Caki2 (cell line): ENCODE data around the gene RTF2. TPM values are rescaled to one million over a fixed set of nuclear protein-coding genes. Genes with fewer than 3 reads are reported as not detected.

Experiments
- DNase-seq: peaks from one replicate; pipeline ENCODE4 v3.0.0-alpha.2; 2015; ENCODE audit warnings: low read depth
- in situ Hi-C: cut with HindIII; loops from 2 replicates; pipeline ENCODE4 v1.10.0; 2016; ENCODE audit warnings: low sequenced_read_pairs, low pct_unique_long_range_greater_than_20kb, mixed read lengths
- total RNA-seq: library from RNA; depleted of rRNA; stranded (reverse); fragments of >200 nt; shearing (Covaris generic); gene quantifications from 2 replicates; pipeline ENCODE4 v1.2.3, GENCODE V29; 2014; ENCODE audit warnings: low replicate concordance

The RTF2 gene
- total RNA-seq, 1 experiment from 2014 or later: 127 TPM

DNA sequence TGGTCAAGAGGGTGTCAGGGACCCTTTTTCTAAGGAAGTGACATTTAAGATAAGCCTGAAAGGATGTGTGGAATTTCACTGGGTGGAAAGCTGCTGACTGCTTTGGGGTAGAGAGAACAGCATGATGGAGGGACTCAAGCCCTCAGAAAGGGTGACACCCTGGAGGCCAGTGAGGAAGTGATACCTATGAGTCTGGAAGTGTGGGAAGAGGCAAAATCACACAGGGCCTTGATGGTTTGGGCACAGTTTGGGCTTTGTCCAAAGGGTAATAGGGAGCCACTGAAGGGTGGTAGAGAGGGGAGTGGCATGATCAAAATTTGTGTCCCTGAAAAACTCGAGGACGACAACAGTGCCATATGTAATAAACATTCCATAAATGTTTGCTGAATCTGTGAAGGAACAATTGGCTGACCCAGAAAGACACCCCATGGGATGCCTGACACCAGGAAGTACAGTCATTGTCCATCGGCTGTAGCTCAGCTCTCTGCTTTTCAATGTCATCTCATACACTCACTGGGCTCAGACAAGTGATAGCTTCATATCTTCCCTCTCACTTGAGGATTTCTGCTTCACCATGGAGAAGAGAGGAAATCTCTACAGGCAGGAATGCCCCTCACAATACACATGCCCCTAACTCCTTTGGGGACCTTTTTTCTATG, 35.1 kb upstream of the RTF2 start:
- in situ Hi-C loops: no loop called here

DNA sequence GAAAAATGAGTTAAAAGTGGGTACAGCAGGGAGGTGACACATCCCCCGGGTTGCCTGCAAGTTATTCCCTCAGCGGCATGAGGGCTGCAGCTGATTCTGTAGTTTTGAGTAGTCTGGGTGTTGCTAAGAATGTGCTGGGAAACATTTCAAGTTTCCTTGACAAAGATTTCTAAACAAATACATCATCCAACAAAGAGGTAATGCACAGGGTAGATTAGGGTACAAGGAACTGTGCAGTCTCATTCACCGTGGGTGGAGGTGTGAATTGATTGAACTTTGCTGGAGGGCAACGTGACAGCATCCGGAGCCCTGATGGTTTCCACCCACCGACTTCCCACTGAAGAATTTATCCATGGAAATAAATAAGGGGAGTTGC, 34.6 kb upstream of the RTF2 start:
- in situ Hi-C loops: no loop called here
- DNase-seq: no peak

More for the DNA sequence above, 35.1 kb upstream of the RTF2 start:
- DNase-seq: no peak

DNA sequence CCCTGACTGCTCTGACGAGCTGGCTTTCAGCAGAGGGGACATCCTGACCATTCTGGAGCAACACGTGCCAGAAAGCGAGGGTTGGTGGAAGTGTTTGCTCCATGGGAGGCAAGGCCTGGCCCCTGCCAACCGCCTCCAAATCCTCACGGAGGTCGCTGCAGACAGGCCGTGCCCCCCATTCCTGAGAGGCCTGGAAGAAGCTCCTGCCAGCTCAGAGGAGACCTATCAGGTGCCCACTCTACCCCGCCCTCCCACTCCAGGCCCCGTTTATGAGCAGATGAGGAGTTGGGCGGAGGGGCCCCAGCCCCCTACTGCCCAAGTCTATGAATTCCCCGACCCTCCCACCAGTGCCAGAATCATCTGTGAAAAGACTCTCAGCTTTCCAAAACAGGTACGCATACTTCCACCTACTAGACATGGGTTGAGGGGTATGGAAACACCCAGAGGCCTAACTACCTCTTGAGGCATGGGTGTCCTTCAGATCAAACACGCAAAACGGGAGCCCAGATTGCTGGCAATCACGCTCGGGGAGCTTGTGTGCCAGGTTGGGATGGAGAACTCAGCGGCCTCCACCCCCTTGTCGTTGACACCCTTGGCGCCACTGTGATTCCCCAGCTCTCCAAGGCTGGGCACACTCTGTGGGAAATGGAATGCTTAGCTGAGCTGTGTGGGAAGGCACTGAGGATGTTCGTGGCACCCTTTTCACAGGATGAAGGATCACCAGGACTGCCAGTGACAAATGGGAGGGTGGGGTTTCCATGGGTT, 31.0 kb upstream of the RTF2 start:
- DNase-seq: no peak
- in situ Hi-C loops: no loop called here

DNA sequence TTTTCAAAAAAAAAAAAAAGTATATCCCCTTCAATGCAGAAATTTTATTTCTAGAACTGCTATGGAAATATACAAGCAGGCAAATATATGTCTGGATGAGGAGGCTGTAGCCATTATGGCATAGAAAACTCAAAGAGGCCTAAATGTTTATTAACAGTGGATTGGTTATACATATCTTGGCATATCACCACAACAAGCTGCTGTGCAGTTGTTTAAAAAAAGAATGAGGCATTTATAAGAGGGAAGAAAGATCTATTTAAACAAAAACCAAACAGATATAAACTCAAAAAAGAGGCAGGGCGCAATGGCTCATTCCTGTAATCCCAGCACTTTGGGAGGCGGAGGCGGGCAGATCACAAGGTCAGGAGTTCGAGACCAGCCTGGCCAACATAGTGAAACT, 30.1 kb upstream of the RTF2 start:
- in situ Hi-C loops: no loop called here
- no peak for DNase-seq

DNA sequence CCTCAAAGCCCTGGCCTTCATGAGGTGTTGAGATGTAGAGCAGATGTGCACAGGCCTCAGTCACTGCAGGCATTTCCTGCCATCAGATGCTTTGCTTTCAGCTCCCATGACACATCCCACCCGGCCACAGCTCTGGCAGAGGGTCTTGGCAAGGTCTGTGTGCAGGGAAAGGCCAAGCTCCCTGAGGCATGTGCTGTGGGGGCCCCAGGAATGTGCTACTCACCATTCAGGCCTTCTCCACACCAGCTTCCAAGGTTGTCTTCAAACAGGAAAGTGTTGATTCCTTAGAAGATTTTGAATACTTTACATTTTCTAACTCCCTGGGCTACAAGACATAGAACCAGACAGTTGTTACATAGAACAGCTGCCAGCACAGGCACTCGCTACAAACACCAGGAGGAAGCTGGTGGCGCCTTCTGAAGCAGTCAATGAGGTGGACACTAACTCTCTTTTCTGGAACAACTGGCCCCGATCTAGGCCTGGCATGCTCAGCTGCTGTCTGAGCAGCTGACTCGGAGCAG, 28.6 kb upstream of the RTF2 start:
- DNase-seq: no peak
- in situ Hi-C loops: no loop called here

DNA sequence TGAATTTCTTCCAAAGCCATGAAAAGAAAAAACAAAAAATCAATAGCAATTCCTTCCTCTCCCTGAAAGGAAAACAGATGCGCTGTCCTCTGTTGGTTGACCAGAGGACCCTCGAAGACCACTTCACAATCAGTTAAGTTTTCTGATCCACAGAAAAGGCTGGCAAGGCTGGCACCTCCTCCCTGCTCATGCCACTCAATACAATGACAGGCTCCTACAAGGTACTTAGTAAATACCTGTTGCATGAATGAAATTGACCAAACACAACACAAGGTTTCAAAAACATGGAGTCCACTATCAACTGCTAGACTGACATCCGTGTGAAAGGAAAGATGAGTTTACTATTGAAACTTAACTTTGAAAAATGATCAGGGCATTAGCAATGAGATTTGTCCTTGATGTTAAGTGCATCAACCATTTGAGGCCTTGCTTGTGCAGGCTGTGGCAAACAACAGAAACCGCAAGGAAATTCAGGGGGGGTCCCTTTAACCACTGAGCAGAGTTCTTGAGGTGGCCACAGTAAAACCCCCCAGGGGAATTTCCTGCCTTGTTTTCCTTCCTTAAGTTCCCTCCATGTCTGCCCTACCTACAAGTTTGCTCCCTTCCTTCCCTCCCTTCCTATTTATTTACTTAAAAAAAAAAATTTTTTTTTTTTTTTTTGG, 27.9 kb upstream of the RTF2 start:
- DNase-seq: no peak
- in situ Hi-C loops: no loop called here

DNA sequence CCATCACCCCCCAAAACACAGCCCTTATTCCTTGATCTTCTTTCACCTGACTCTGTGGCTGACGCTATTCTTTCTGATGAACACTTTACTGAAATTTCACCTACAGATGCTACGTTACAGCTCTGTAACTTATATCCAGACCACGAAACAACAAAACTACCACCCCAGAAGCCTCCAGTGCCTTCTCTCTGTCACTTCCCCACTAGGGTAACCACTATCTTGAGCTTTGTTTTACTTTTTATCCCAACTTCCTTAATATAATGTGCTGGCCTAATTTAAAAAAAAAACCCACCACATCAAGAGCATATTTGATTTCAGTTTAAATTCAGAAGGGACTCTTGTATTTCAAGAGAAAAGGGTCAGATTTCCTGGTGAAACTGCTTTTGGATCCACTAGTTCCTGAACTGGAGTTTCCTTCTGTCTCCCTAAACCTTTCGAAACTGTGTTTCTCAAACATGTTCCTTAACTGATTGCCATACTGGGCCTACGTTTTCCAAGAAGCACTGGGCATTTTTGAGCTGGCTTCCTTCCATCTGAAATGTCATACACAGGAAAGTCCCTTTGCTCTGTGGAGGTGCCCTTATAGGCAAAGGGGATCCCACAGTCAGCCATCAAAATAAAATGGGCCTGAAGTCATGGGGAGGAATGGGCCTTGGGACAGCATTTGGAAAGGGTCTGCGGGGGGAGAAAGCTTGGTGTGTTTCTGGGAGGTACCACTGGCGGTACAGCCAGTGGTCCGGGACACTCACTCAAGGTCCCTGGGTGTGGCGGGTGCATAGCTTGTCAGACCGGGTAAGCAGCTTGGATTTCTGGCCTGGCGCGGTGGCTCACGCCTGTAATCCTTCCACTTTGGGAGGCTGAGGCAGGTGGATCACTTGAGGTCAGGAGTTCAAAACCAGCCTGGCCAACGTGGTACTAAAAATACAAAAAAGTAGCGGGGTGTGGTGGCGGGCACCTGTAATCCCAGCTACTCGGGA, 25.8 kb upstream of the RTF2 start:
- in situ Hi-C loops: no loop called here
- DNase-seq: no peak

DNA sequence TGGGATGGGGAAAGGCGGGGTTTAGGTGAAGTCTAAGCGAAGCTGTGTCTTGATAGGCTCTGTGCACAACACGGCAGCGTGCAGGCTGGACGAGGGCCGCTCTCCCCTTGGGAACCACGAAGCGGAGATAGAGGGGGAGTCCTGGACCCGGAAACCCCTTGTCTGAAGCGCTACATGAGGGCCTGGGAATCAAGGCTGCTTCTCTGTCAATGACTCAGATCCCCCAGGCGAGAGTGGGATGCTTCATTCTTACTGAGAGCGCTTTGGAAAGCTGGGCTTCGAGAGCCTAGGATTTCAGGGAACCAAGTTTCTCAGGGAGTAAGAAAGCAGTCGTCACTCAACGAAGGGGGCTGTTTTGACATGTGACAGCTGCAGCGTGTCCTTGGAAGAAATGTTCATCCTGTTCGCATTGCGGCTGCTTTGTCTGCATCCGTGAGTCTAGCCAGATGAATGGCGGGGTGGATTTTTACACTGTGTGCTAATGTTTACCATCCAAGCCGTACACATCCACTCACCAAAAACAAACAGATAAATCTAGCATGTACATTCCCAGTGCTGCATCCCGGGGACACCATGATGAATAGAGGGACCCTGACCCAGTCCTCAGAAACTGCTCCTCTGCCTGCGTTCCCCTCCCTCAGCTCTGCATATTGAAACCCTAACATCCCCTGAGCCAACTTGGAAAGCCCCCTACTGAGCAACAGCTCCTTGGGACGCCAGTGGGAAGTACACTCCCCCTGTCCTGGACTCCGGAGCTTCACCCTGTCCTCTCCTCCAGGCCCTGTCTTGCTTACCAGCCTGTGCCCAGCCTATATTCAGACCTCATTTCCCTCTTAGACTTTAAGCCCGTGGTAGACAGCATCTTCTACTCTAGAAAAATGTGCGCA, 24.5 kb upstream of the RTF2 start:
- in situ Hi-C loops: no loop called here
- no peak for DNase-seq

DNA sequence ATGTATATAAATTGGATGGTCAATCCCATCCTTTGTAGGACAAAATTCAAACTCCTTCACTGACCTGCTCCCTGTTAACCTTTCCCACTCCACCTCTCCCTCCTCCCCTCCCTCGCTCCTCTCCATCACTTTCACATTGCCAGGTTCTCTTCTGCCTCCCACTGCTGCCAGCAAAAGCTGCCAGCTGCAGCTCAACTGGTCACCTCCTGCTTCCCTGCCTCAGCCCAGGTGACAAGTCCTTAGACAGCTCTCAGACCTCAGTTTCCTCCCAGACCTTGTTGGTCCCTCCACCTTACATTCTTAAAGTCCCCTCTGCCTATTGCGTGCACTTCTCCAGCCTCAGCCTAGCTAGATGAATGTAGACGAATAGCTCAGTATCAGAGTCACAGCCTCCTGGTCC, 23.3 kb upstream of the RTF2 start:
- in situ Hi-C loops: no loop called here
- no peak for DNase-seq

DNA sequence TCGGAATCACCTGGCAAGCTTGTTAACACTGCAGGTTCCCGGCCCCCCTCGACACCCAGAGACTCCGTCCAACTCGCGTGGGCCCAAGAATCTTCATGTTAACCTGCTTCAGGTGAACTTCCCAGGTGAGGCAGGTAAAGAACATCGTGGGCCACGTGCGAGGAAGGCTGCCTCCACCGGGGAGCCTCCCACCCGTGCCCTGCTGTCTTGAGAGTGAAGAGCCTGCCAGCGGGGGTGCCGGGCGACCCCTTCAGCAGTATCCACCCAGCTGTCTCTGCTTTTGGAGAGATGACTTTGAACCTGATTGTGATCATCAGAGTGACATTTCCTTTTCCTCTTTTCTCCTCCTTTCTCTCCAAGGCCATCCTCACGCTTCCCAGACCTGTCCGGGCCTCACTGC, 22.9 kb upstream of the RTF2 start:
- in situ Hi-C loops: no loop called here
- no peak for DNase-seq

DNA sequence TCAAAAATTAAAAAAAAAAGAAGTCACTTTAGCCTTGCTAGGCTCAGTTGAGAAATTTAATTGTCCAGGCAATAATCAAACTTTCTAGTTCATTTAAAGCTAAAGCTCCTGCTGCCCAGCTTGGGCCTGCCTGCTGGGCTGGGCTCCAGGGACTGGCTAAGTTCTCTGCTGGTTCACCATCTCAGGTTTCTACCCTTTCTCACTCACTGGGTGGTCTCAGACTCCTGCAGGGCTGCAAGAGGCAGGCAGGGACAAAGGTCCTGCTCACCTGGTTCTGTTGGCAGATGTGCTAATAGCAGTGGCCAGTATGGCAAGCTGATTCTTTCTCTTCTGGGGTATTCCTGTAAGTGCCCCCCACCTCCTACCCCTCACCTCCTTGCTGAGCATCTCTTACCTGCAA, 21.2 kb upstream of the RTF2 start:
- in situ Hi-C loops: no loop called here

DNA sequence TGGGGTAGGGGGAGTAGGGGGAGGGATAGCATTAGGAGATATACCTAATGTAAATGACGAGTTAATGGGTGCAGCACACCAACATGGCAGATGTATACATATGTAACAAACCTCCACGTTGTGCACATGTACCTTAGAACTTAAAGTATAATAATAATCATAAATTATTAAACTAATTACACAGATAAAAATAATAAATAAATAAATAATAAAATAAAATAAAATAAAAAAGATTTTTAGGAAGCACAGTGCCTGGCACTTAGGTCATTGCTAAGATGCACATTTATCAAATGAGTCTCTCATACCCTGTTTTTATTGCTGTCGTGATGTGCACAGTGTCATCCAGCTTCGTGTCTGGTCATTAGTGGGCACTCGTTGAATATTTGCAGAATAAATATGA, 19.0 kb upstream of the RTF2 start:
- in situ Hi-C loops: no loop called here
- DNase-seq: no peak

More for the DNA sequence above, 21.2 kb upstream of the RTF2 start:
- no peak for DNase-seq

DNA sequence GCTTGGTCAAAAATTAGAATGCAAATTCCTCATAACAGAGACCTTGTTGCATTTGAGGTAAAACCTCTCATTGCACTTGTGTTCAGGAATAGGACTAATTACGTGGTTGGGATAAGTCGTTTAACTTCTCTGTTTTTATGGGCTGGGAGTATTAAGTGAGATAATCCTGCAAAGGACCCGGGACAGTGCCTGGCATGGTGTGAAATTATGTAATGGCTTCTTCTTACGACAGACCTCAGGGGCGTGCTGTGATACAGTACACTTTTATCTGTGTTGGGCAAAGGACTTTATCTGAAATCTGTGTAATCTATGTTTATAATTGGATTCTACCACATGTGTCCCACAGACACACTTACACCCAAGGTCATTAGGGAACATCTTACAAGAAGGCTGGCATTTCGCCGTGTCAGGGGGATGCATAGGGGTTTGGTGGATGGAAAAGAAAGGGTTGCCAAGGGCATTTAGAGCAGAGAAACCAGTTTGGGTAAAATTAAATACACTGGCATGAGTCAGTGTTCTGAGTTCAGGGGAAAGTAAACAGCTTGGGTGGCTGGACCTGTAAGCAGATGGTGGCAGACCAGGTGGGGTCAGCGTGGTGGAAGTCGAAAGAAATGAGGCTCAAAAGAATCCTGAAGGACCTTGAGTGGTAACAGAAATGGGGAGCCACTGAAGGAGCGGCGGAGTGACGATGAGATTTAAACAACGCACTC, 17.2 kb upstream of the RTF2 start:
- in situ Hi-C loops: no loop called here

DNA sequence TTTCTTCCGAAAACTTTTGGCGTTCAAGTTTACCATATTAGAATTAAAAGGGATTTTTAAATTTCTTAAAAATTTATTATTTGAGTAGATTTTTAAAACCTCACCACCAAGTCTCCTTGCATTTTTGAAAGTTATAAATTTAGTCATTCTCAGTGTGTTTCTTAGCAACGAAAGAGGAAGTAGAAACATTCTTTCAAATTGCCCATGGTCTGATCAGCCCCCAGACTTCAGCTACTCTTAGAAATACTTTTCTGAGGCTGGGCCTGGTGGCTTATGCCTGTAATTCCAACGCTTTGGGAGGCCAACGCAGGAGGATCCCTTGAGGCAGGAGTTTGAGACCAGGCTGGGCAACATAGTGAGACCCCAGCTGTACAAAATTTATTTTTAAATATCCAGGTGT, 15.1 kb upstream of the RTF2 start:
- in situ Hi-C loops: no loop called here
- no peak for DNase-seq

More for the DNA sequence above, 17.2 kb upstream of the RTF2 start:
- DNase-seq: no peak

DNA sequence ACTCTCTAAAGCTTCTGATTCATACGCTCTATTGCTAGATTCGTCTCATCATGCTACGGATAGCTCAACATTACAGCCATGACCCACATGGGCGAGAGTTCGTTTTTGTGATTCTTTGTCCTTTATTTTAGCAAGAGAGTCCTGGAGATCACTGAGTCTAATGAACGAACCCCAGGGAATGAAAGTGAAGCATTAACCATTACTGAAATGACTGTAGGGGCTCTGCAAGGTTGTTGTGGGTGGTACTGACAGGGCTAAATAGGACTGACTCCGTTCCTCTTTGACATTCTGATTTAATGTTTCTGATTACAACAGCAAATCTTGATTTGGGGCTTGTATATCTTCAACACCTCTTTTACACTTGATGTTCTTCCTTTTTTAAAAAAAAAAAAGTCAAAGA, 13.7 kb upstream of the RTF2 start:
- in situ Hi-C loops: no loop called here
- DNase-seq: no peak

DNA sequence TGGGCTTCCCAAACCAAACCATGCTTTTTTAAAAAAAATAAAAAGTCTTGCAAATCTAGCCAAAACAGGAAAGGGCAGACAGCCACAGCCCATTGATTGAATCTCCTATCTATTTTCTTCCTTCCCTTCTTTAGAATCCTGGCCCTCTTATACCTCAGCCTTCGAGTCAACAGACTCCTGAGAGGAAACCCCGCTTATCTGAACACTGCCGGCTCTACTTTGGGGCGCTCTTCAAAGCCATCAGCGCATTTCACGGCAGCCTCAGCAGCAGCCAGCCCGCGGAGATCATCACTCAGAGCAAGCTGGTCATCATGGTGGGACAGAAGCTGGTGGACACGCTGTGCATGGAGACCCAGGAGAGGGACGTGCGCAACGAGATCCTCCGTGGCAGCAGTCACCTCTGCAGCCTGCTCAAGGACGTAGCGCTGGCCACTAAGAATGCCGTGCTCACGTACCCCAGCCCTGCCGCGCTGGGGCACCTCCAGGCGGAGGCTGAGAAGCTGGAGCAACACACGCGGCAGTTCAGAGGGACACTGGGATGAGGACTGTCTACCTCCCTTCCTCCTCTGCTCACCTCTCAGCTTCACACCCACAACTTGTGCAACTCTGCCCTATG, 10.1 kb upstream of the RTF2 start:
- DNase-seq: no peak
- in situ Hi-C loops: no loop called here
